HG02981 (cell line): Measurements from ENCODE around the gene PTX4.
"Not testable (repeated sequence)": the region's sequence is repeated elsewhere in the genome, so short reads cannot be mapped to it uniquely, and the experiment has no call there.

Source experiments
- ATAC-seq: cut with Tn5 transposase; IDR thresholded peaks from one replicate; pipeline ENCODE4 v1.9.1; 2021; ENCODE audit warnings: mild to moderate bottlenecking, moderate library complexity; ENCODE audit not compliant: unreplicated experiment

Gene PTX4

GRCh38 chr16:1487395-1488053, 1.2 kb downstream of the PTX4 start:
- ATAC-seq: no peak

GRCh38 chr16:1486551-1487390, 2.0 kb downstream of the PTX4 start:
- ATAC-seq: no peak

GRCh38 chr16:1485847-1486496, 2.8 kb downstream of the PTX4 start:
- ATAC-seq: no peak

- ATAC-seq: no peak
These were observed 6.6 kb downstream of the PTX4 start for GRCh38 chr16:1481906-1482835.

- ATAC-seq: not testable (repeated sequence)
These were observed 9.8 kb downstream of the PTX4 start for GRCh38 chr16:1478937-1479336.

GRCh38 chr16:1477033-1477432, 11.7 kb downstream of the PTX4 start:
- ATAC-seq: no peak

- peak; percentile 3 for ATAC-seq
These were observed 13.1 kb downstream of the PTX4 start for GRCh38 chr16:1475552-1476114.

GRCh38 chr16:1474796-1475551, 13.8 kb downstream of the PTX4 start, which contains the start of gene CLCN7:
Gene CLCN7 (minus strand): TSS chr16:1475028. CDS start chr16:1474974, 54 bp downstream.
- peak; percentile 79 for ATAC-seq

- peak; percentile 24 for ATAC-seq
These were observed 14.5 kb downstream of the PTX4 start for GRCh38 chr16:1474082-1474795.

GRCh38 chr16:1472974-1473373, 15.8 kb downstream of the PTX4 start:
- ATAC-seq: no peak

- no peak for ATAC-seq
These were observed 17.1 kb downstream of the PTX4 start for GRCh38 chr16:1471569-1472194.

- ATAC-seq: no peak
These were observed 18.1 kb downstream of the PTX4 start for GRCh38 chr16:1470481-1471251.

- ATAC-seq: no peak
These were observed 19.0 kb downstream of the PTX4 start for GRCh38 chr16:1469693-1470201.

GRCh38 chr16:1469141-1469540, 19.6 kb downstream of the PTX4 start:
- ATAC-seq: not testable (repeated sequence)

- ATAC-seq: no peak
These were observed 20.3 kb downstream of the PTX4 start for GRCh38 chr16:1468426-1468810.

GRCh38 chr16:1466968-1467521, 21.7 kb downstream of the PTX4 start:
- ATAC-seq: no peak

GRCh38 chr16:1466054-1466453, 22.7 kb downstream of the PTX4 start:
- no peak for ATAC-seq
